IPS-NIHi7 (cell line): ENCODE results near the gene KLRF2.

Experiments
- DNase-seq: peaks from one replicate; pipeline ENCODE4 v3.0.0; 2012; ENCODE audit warnings: mixed read lengths; ENCODE audit errors: extremely low spot score

The KLRF2 gene

DNA sequence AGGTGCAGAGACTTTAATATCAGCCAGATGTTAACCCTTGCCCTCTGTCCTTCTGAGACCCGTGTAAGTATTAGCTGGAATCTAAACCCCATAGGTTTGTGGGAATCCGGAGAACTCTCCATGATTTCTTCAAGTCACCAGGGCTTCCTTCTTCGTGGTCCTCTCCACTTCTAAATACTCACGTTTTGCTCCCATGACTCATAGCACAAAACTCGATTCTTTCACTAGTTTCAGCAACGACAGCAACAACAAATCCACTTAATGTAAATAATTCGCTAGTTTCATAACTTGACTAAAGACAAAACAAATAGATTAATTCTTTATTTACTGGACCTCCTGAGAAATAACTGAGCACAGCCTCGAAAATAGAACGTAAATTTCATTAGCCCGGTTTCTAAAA lies 55.3 kb downstream of the KLRF2 start:
- no peak for DNase-seq

DNA sequence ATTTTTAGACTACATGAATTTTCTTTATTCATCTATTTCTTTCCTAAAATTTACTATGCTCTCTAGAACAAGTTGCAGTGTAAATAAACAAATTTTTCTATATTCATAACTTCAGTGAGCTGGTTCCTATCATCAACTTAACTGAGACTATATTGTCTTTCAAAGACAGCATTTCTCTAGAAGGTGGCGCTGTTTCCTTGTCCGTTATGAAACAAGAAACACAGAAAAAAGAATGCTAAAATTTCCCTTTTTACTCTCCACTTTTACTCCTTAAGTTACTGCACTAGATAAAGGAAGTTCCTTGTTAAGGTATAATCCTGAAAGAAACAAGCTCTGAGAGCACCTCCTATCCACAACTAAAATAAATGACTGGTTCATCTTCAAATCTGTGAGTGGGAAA lies 59.1 kb downstream of the KLRF2 start:
- no peak for DNase-seq

DNA sequence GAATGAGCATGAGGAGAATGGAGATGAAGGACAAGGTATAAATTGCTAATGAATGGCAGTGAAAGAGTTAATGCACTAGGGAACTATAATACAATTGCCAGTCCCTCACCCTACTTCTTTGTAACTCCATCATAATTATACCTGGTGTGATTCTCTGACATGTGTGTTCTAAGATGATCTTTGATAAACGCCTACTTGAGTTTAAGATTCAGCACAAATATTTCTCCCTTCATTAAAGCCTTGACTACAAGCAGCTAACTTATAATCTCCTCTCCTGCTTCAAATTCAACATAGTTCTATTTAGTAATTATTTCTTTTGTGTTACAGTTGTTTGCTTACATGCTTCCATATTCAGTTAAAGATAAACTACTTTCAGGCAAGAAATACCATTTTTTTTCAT lies 60.5 kb downstream of the KLRF2 start:
- DNase-seq = no peak

DNA sequence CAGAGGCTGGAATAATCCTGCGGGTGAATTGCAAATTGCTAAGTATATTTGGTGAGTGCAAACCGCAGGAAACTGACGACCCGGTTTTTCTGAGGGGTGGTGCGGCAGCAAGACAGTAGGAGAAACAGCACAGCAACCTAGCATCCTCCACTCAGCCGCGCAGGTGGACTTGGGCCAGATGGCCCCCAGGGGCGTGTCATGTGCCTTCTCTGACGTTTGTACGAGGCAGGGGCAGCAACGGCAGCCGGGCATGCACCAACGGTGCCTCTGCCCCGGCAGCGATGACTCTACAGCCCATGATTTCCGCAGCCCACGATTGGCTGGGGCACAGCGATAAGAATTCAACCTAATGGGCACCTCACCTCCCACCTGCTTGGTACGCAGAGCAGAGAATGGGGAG lies 62.0 kb downstream of the KLRF2 start:
- DNase-seq = no peak

DNA sequence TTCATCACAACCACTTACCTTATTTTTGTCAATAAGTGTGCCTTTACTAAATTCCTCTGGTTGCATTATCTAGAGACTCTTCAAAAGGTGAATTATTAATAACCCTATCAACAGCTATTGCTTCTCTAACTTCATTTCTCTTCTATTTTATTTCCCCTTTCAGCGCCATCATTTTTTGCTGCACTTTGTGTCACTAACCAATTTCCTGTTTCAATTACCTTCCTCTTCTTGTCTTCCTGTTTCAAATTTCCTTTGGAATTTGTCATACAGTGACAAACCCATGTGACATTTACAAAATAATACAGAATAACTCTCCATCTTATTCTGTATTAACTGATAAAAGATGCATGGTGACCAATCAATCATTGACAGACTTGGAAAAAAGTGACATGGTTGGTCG lies 63.1 kb downstream of the KLRF2 start:
- DNase-seq = no peak
